ENCODE data around the gene MAN1C1.

MAN1C1 gene

DNA sequence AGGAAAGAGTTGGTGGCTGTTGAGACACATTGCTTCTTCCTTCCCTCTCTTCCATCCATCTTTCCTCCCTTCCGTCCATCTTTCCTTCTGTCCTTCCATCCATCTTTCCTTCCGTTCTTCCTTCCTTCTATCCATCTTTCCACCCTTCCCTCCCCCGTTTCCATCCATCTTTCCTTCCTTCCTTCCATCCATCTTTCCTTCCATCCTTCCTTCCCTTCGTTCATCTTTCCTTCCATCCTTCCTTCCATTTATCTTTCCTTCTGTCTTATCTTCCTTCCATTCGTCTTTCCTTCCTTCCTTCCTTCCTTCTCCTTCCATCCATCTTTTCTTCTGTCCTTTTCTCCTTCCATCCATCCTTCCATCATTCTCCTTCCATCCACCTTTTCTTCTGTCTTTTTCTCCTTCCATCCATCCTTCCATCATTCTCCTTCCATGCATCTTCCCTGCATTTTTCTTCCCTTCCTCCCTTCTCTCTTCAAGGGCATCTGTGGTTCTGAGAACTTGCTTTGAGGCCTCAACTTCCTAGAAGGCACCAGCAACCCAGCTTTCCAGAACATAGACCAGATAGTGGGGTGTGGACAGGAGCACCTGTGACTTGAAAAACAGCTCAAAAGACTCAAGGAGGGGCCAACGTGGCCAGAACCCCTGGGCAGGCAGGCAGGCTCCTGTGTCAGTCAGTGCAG lies 134.5 kb downstream of the MAN1C1 start:
- no peak for DNase-seq (ENCODE audit: low read depth, low spot score)
- H3K9me3 ChIP-seq (ENCODE audit: control insufficient read depth, insufficient read depth, low read length), result no peaks in the 10 kb centered on the region
- H3K4me3 ChIP-seq (ENCODE audit: low read length), result no peak overlapping the region
- WGBS (ENCODE audit: insufficient coverage, insufficient read length), result 99% methylated on average over 5 of the region's 6 CpGs
- H3K4me1 ChIP-seq (ENCODE audit: control insufficient read depth, insufficient read depth, low read length), result peaks cover 12% of the 10 kb centered on the region
- no peak overlapping the region for H3K27ac ChIP-seq (ENCODE audit: low read length)
- H3K36me3 ChIP-seq (ENCODE audit: control insufficient read depth, insufficient read depth, low read length), result no peaks in the 10 kb centered on the region
- H3K27me3 ChIP-seq (ENCODE audit: control insufficient read depth, insufficient read depth, low read length), result no peaks in the 10 kb centered on the region

- no peak overlapping the region for H3K27ac ChIP-seq (ENCODE audit: low read length)
- no peak for DNase-seq (ENCODE audit: low read depth, low spot score)
- H3K4me1 ChIP-seq (ENCODE audit: control insufficient read depth, insufficient read depth, low read length), result peaks cover 4% of the 10 kb centered on the region; the same call in 1 of the 2 replicates
- no peak overlapping the region for H3K4me3 ChIP-seq (ENCODE audit: low read length)
- H3K36me3 ChIP-seq (ENCODE audit: control insufficient read depth, insufficient read depth, low read length), result no peaks in the 10 kb centered on the region
- no CpG with 5 or more reads among the region's 17 CpGs for WGBS (ENCODE audit: insufficient coverage, insufficient read length)
- no peaks in the 10 kb centered on the region for H3K27me3 ChIP-seq (ENCODE audit: control insufficient read depth, insufficient read depth, low read length)
- H3K9me3 ChIP-seq (ENCODE audit: control insufficient read depth, insufficient read depth, low read length), result no peaks in the 10 kb centered on the region
Measured at GRCh38 chr1:25754470-25755181, 138.0 kb downstream of the MAN1C1 start.

GRCh38 chr1:25755475-25756125 lies 139.0 kb downstream of the MAN1C1 start:
- WGBS (ENCODE audit: insufficient coverage, insufficient read length), result no CpG with 5 or more reads among the region's 7 CpGs
- no peak overlapping the region for H3K4me3 ChIP-seq (ENCODE audit: low read length)
- no peaks in the 10 kb centered on the region for H3K27me3 ChIP-seq (ENCODE audit: control insufficient read depth, insufficient read depth, low read length)
- peaks cover 4% of the 10 kb centered on the region; the same call in 1 of the 2 replicates for H3K4me1 ChIP-seq (ENCODE audit: control insufficient read depth, insufficient read depth, low read length)
- H3K9me3 ChIP-seq (ENCODE audit: control insufficient read depth, insufficient read depth, low read length), result no peaks in the 10 kb centered on the region
- no peak for DNase-seq (ENCODE audit: low read depth, low spot score)
- no peak overlapping the region for H3K27ac ChIP-seq (ENCODE audit: low read length)
- H3K36me3 ChIP-seq (ENCODE audit: control insufficient read depth, insufficient read depth, low read length), result no peaks in the 10 kb centered on the region

- H3K27me3 ChIP-seq (ENCODE audit: control insufficient read depth, insufficient read depth, low read length), result no peaks in the 10 kb centered on the region
- WGBS (ENCODE audit: insufficient coverage, insufficient read length), result no CpG with 5 or more reads among the region's 3 CpGs
- DNase-seq (ENCODE audit: low read depth, low spot score), result no peak
Measured at GRCh38 chr1:25756215-25756614, 139.6 kb downstream of the MAN1C1 start.

DNA sequence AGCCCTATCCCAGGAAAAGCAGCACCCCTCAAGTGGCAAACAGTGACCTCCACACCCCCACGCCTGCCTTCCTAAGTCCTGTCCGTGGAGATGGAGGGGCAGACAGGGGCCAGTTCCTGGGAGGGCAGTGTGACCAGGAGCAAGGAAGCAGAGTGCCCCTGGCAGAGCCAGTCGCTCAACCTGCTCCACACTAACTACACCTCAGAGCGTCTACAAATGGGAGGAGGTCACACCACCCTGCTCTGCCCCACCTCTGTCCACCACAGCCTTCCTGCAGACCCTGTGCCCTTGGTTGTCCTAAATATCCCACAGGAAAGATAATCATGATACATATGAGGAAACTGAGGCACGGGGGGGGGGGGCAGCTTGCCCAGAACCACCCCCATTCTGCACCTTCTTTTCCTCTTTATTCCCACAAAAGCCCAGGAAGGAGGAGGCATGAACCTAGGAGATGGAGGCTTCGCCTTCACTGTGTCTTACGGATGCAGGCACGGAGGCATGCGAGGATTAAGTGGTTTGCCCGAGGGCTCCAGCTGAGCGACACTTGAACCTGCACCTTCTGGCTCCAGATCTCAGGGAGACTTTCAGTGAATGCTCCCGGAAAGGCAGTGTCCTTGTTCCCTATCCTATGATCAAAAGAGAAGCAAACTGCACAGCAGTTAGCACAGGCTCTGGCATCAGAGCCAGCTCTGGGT lies 140.7 kb downstream of the MAN1C1 start:
- no peak overlapping the region for H3K27ac ChIP-seq (ENCODE audit: low read length)
- WGBS (ENCODE audit: insufficient coverage, insufficient read length), result no CpG with 5 or more reads among the region's 12 CpGs
- no peaks in the 10 kb centered on the region for H3K36me3 ChIP-seq (ENCODE audit: control insufficient read depth, insufficient read depth, low read length)
- H3K4me3 ChIP-seq (ENCODE audit: low read length), result no peak overlapping the region
- H3K9me3 ChIP-seq (ENCODE audit: control insufficient read depth, insufficient read depth, low read length), result no peaks in the 10 kb centered on the region
- peaks cover 4% of the 10 kb centered on the region; the same call in 1 of the 2 replicates for H3K4me1 ChIP-seq (ENCODE audit: control insufficient read depth, insufficient read depth, low read length)
- no peaks in the 10 kb centered on the region for H3K27me3 ChIP-seq (ENCODE audit: control insufficient read depth, insufficient read depth, low read length)
- DNase-seq (ENCODE audit: low read depth, low spot score), result no peak

More at GRCh38 chr1:25756215-25756614, 139.6 kb downstream of the MAN1C1 start:
- H3K4me1 ChIP-seq (ENCODE audit: control insufficient read depth, insufficient read depth, low read length), result peaks cover 4% of the 10 kb centered on the region; the same call in 1 of the 2 replicates
- no peaks in the 10 kb centered on the region for H3K36me3 ChIP-seq (ENCODE audit: control insufficient read depth, insufficient read depth, low read length)
- no peaks in the 10 kb centered on the region for H3K9me3 ChIP-seq (ENCODE audit: control insufficient read depth, insufficient read depth, low read length)
- no peak overlapping the region for H3K4me3 ChIP-seq (ENCODE audit: low read length)
- H3K27ac ChIP-seq (ENCODE audit: low read length), result no peak overlapping the region

DNA sequence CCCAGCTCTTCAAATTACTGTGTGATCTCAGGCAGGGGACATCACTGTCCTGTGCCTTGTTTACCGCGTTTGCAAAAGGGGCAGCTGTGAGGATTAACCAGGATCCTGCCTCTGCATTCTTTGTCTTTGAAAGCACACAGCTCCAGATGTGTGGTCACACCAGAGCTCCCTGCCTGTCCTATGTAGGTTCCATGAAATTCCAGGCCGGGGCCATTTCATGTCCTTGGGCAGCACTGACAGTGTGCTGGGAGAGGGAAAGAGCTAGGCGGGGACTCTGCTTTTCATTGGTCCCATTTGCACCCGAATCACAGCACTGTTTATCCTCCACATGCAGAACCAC lies 141.2 kb downstream of the MAN1C1 start:
- no peaks in the 10 kb centered on the region for H3K9me3 ChIP-seq (ENCODE audit: control insufficient read depth, insufficient read depth, low read length)
- no CpG with 5 or more reads among the region's 5 CpGs for WGBS (ENCODE audit: insufficient coverage, insufficient read length)
- H3K4me3 ChIP-seq (ENCODE audit: low read length), result no peak overlapping the region
- H3K36me3 ChIP-seq (ENCODE audit: control insufficient read depth, insufficient read depth, low read length), result no peaks in the 10 kb centered on the region
- H3K27ac ChIP-seq (ENCODE audit: low read length), result no peak overlapping the region
- peaks cover 4% of the 10 kb centered on the region; the same call in 1 of the 2 replicates for H3K4me1 ChIP-seq (ENCODE audit: control insufficient read depth, insufficient read depth, low read length)
- no peaks in the 10 kb centered on the region for H3K27me3 ChIP-seq (ENCODE audit: control insufficient read depth, insufficient read depth, low read length)
- no peak for DNase-seq (ENCODE audit: low read depth, low spot score)

- Histone ChIP-seq H3K4me3 (ENCODE audit: low read length) (no peak overlapping the region), H3K4me1 (ENCODE audit: control insufficient read depth, insufficient read depth, low read length) (peaks cover 4% of the 10 kb centered on the region; the same call in 1 of the 2 replicates), H3K36me3 (ENCODE audit: control insufficient read depth, insufficient read depth, low read length) (no peaks in the 10 kb centered on the region), H3K9me3 (ENCODE audit: control insufficient read depth, insufficient read depth, low read length) (no peaks in the 10 kb centered on the region), H3K27me3 (ENCODE audit: control insufficient read depth, insufficient read depth, low read length) (no peaks in the 10 kb centered on the region), H3K27ac (ENCODE audit: low read length) (no peak overlapping the region)
- WGBS (ENCODE audit: insufficient coverage, insufficient read length), result no CpG with 5 or more reads among the region's 15 CpGs
- DNase-seq (ENCODE audit: low read depth, low spot score), result no peak
Measured at GRCh38 chr1:25758466-25759070, 142.0 kb downstream of the MAN1C1 start.

- no CpG with 5 or more reads among the region's 11 CpGs for WGBS (ENCODE audit: insufficient coverage, insufficient read length)
- Histone ChIP-seq H3K36me3 (ENCODE audit: control insufficient read depth, insufficient read depth, low read length) (no peaks in the 10 kb centered on the region), H3K9me3 (ENCODE audit: control insufficient read depth, insufficient read depth, low read length) (no peaks in the 10 kb centered on the region), H3K27ac (ENCODE audit: low read length) (no peak overlapping the region), H3K4me3 (ENCODE audit: low read length) (no peak overlapping the region), H3K27me3 (ENCODE audit: control insufficient read depth, insufficient read depth, low read length) (no peaks in the 10 kb centered on the region), H3K4me1 (ENCODE audit: control insufficient read depth, insufficient read depth, low read length) (peaks cover 4% of the 10 kb centered on the region; the same call in 1 of the 2 replicates)
- no peak for DNase-seq (ENCODE audit: low read depth, low spot score)
Measured at GRCh38 chr1:25760122-25760719, 143.6 kb downstream of the MAN1C1 start.

DNA sequence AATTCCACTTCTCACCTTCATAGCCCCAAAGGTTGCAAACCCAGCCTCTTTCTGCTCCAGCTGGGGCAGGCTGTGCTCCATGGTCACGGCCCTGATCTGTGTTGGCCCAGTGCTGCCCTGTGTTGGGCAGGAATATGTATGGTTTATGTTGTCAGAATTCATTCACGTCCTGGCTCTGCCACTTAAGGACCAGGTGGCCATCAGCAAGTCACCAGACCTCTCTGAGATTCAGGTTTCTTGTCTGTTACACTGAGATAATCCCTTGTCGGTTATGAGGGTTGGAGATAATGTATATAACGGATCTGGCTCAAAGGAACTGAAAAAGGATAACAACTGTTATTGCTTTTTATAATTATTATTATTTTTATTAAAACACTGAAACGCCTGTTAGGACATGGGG lies 144.3 kb downstream of the MAN1C1 start:
- no CpG with 5 or more reads among the region's 5 CpGs for WGBS (ENCODE audit: insufficient coverage, insufficient read length)
- H3K27ac ChIP-seq (ENCODE audit: low read length), result no peak overlapping the region
- no peak for DNase-seq (ENCODE audit: low read depth, low spot score)

More for the DNA sequence above, 144.3 kb downstream of the MAN1C1 start:
- H3K27me3 ChIP-seq (ENCODE audit: control insufficient read depth, insufficient read depth, low read length), result no peaks in the 10 kb centered on the region
- H3K4me3 ChIP-seq (ENCODE audit: low read length), result no peak overlapping the region
- H3K36me3 ChIP-seq (ENCODE audit: control insufficient read depth, insufficient read depth, low read length), result no peaks in the 10 kb centered on the region
- no peaks in the 10 kb centered on the region for H3K9me3 ChIP-seq (ENCODE audit: control insufficient read depth, insufficient read depth, low read length)
- H3K4me1 ChIP-seq (ENCODE audit: control insufficient read depth, insufficient read depth, low read length), result peaks cover 4% of the 10 kb centered on the region; the same call in 1 of the 2 replicates
